ENCODE measurements around the gene LHX4.

DNA sequence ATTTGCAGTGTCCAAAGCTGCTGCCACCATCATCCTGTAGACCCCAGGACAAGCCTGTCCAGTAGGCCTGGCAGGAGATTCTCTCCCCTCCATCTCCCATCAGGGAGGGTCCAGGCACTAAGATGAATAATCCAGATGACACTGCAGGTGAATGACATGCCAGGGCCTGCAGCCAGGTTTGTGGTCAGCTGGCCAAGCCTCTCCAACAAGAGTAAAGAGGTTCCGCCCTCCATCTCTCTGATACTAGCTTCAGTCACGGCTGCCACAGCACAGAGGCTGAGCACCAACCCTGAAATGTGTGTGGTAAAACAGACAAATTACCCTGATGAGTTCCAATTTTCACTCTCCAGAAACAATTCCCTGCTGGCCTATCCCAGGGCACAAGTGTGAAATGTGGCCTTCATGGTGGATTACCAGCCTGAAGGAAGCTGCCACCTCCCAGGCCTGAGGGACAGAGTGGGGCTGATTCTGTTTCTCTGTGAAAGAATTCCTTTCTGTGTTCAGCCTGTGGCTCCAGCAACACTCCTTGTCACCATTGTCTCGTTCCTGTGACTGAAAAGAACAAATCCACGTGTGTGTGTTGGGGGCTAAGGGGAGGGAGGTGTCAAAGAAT lies 19.9 kb upstream of the LHX4 start:
- TF ChIP-seq, protein P1, sequence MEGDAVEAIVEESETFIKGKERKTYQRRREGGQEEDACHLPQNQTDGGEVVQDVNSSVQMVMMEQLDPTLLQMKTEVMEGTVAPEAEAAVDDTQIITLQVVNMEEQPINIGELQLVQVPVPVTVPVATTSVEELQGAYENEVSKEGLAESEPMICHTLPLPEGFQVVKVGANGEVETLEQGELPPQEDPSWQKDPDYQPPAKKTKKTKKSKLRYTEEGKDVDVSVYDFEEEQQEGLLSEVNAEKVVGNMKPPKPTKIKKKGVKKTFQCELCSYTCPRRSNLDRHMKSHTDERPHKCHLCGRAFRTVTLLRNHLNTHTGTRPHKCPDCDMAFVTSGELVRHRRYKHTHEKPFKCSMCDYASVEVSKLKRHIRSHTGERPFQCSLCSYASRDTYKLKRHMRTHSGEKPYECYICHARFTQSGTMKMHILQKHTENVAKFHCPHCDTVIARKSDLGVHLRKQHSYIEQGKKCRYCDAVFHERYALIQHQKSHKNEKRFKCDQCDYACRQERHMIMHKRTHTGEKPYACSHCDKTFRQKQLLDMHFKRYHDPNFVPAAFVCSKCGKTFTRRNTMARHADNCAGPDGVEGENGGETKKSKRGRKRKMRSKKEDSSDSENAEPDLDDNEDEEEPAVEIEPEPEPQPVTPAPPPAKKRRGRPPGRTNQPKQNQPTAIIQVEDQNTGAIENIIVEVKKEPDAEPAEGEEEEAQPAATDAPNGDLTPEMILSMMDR (IDR thresholded peaks at IDR 0.05 in 2 of 3, conservative IDR thresholded peaks at IDR 0.05 in 1 of 3; ENCODE audit: insufficient read depth in 2 of 3, low read depth in 1 of 3, low read length in 3 of 3) = no peak
- TF ChIP-seq, protein P2, sequence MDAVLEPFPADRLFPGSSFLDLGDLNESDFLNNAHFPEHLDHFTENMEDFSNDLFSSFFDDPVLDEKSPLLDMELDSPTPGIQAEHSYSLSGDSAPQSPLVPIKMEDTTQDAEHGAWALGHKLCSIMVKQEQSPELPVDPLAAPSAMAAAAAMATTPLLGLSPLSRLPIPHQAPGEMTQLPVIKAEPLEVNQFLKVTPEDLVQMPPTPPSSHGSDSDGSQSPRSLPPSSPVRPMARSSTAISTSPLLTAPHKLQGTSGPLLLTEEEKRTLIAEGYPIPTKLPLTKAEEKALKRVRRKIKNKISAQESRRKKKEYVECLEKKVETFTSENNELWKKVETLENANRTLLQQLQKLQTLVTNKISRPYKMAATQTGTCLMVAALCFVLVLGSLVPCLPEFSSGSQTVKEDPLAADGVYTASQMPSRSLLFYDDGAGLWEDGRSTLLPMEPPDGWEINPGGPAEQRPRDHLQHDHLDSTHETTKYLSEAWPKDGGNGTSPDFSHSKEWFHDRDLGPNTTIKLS (IDR thresholded peaks at IDR 0.05; ENCODE audit: borderline replicate concordance, low read depth) = no peak
- no peak for TF ChIP-seq ZNF274 (IDR thresholded peaks at IDR 0.05; ENCODE audit: borderline replicate concordance, low read depth, low read length)
- TF ChIP-seq MTA3 (IDR thresholded peaks at IDR 0.05; ENCODE audit: borderline replicate concordance) = no peak
- TF ChIP-seq SMC3 (conservative IDR thresholded peaks at IDR 0.05; ENCODE audit: insufficient read depth, low read depth, low read length) = no peak
- no peak for TF ChIP-seq ZNF507 (tag; conservative IDR thresholded peaks at IDR 0.05)

Measured in K562 (cell line).